WERI-Rb-1 (cell line): Measurements from ENCODE around the gene DNAJC3.
"Not testable (repeated sequence)": the region's sequence is repeated elsewhere in the genome, so short reads cannot be mapped to it uniquely, and the experiment has no call there.

Experiments used
- DNase-seq: peaks from one replicate; pipeline ENCODE4 v3.0.0-alpha.2; 2020
- H3K27ac ChIP-seq: fragments of 250-450 bp; sonication (Bioruptor Pico); 2 replicates; pipeline ENCODE4 v1.5.1; 2020; ENCODE audit warnings: mild to moderate bottlenecking, moderate library complexity
- H3K27me3 ChIP-seq: fragments of 250-450 bp; sonication (Bioruptor Pico); 2 replicates; pipeline ENCODE4 v1.5.1; 2021; ENCODE audit warnings: mild to moderate bottlenecking, low read depth, moderate library complexity; ENCODE audit not compliant: insufficient read depth, severe bottlenecking
- H3K36me3 ChIP-seq: fragments of 250-450 bp; sonication (Bioruptor Pico); 2 replicates; pipeline ENCODE4 v1.5.1; 2020; ENCODE audit warnings: mild to moderate bottlenecking, moderate library complexity
- H3K4me3 ChIP-seq: 2 replicates; pipeline ENCODE4 v1.5.1; 2011; ENCODE audit warnings: low read depth, mild to moderate bottlenecking, control low read depth, low read length
- H3K9me3 ChIP-seq: fragments of 250-450 bp; sonication (Bioruptor Pico); 2 replicates; pipeline ENCODE4 v1.5.1; 2021; ENCODE audit warnings: mild to moderate bottlenecking, moderate library complexity; ENCODE audit not compliant: severe bottlenecking
- TF ChIP-seq, protein P1 (sequence below): IDR thresholded peaks from 2 replicates; pipeline ENCODE4 v1.5.1; 2011; ENCODE audit warnings: low read depth, mild to moderate bottlenecking, control low read depth, inconsistent platforms, low read length

The DNAJC3 gene

GRCh38 chr13:95749545-95749944 lies 72.6 kb downstream of the DNAJC3 start:
- TF ChIP-seq, protein P1, sequence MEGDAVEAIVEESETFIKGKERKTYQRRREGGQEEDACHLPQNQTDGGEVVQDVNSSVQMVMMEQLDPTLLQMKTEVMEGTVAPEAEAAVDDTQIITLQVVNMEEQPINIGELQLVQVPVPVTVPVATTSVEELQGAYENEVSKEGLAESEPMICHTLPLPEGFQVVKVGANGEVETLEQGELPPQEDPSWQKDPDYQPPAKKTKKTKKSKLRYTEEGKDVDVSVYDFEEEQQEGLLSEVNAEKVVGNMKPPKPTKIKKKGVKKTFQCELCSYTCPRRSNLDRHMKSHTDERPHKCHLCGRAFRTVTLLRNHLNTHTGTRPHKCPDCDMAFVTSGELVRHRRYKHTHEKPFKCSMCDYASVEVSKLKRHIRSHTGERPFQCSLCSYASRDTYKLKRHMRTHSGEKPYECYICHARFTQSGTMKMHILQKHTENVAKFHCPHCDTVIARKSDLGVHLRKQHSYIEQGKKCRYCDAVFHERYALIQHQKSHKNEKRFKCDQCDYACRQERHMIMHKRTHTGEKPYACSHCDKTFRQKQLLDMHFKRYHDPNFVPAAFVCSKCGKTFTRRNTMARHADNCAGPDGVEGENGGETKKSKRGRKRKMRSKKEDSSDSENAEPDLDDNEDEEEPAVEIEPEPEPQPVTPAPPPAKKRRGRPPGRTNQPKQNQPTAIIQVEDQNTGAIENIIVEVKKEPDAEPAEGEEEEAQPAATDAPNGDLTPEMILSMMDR = no peak
- Histone ChIP-seq H3K9me3 (no peaks in the 10 kb centered on the region), H3K36me3 (no peaks in the 10 kb centered on the region; the same call in 1 of the 2 replicates), H3K27ac (no peak overlapping the region), H3K4me3 (no peak overlapping the region), H3K27me3 (no peaks in the 10 kb centered on the region)
- no peak for DNase-seq

GRCh38 chr13:95752677-95753076 lies 75.7 kb downstream of the DNAJC3 start:
- Histone ChIP-seq H3K27me3 (no peaks in the 10 kb centered on the region), H3K27ac (no peak overlapping the region), H3K9me3 (no peaks in the 10 kb centered on the region), H3K4me3 (no peak overlapping the region), H3K36me3 (no peaks in the 10 kb centered on the region; the same call in 1 of the 2 replicates)
- TF ChIP-seq, protein P1 = no peak
- no peak for DNase-seq

GRCh38 chr13:95754069-95754468 lies 77.1 kb downstream of the DNAJC3 start:
- Histone ChIP-seq H3K27ac (no peak overlapping the region), H3K9me3 (no peaks in the 10 kb centered on the region), H3K27me3 (no peaks in the 10 kb centered on the region), H3K4me3 (no peak overlapping the region), H3K36me3 (no peaks in the 10 kb centered on the region; the same call in 1 of the 2 replicates)
- DNase-seq = no peak
- TF ChIP-seq, protein P1 = no peak

GRCh38 chr13:95756072-95756471 lies 79.1 kb downstream of the DNAJC3 start:
- Histone ChIP-seq H3K36me3 (peaks cover 4% of the 10 kb centered on the region), H3K27ac (no peak overlapping the region), H3K9me3 (no peaks in the 10 kb centered on the region), H3K4me3 (no peak overlapping the region), H3K27me3 (no peaks in the 10 kb centered on the region)
- TF ChIP-seq, protein P1 = no peak
- no peak for DNase-seq

GRCh38 chr13:95762626-95763025 lies 85.7 kb downstream of the DNAJC3 start:
- not testable (repeated sequence) for H3K4me3 ChIP-seq, DNase-seq, H3K27me3 ChIP-seq, H3K27ac ChIP-seq, H3K9me3 ChIP-seq
- H3K36me3 ChIP-seq = peaks cover 29% of the 10 kb centered on the region

GRCh38 chr13:95763601-95764000 lies 86.7 kb downstream of the DNAJC3 start:
- no peaks in the 10 kb centered on the region for H3K9me3 ChIP-seq
- TF ChIP-seq, protein P1 = no peak

More at GRCh38 chr13:95763601-95764000, 86.7 kb downstream of the DNAJC3 start:
- Histone ChIP-seq H3K27me3 (no peaks in the 10 kb centered on the region), H3K36me3 (peaks cover 29% of the 10 kb centered on the region), H3K27ac (no peak overlapping the region), H3K4me3 (no peak overlapping the region)
- no peak for DNase-seq
